Measurements from ENCODE around the gene F12.

GRCh38 chr5:177376107-177376506 is 33.3 kb downstream of the F12 start:
- TF ChIP-seq, protein P1, sequence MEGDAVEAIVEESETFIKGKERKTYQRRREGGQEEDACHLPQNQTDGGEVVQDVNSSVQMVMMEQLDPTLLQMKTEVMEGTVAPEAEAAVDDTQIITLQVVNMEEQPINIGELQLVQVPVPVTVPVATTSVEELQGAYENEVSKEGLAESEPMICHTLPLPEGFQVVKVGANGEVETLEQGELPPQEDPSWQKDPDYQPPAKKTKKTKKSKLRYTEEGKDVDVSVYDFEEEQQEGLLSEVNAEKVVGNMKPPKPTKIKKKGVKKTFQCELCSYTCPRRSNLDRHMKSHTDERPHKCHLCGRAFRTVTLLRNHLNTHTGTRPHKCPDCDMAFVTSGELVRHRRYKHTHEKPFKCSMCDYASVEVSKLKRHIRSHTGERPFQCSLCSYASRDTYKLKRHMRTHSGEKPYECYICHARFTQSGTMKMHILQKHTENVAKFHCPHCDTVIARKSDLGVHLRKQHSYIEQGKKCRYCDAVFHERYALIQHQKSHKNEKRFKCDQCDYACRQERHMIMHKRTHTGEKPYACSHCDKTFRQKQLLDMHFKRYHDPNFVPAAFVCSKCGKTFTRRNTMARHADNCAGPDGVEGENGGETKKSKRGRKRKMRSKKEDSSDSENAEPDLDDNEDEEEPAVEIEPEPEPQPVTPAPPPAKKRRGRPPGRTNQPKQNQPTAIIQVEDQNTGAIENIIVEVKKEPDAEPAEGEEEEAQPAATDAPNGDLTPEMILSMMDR (conservative IDR thresholded peaks at IDR 0.05; ENCODE audit: low read depth, low read length), result no peak
- no peak for TF ChIP-seq EZH2 (IDR thresholded peaks at IDR 0.05; ENCODE audit: borderline replicate concordance, low read depth, low read length, poor library complexity, severe bottlenecking)

Data from A673 (cell line).